HG03342 (cell line): ENCODE results near the gene CROCC2.

Experiments
- ATAC-seq: cut with Tn5 transposase; IDR thresholded peaks from one replicate; pipeline ENCODE4 v1.9.1; 2021; ENCODE audit warnings: mild to moderate bottlenecking, moderate library complexity; ENCODE audit not compliant: unreplicated experiment

The CROCC2 gene

GRCh38 chr2:240919786-240920782 lies 13.9 kb downstream of the CROCC2 start:
- no peak for ATAC-seq

- no peak for ATAC-seq
Measured at GRCh38 chr2:240920783-240921231, 14.7 kb downstream of the CROCC2 start.

- no peak for ATAC-seq
Measured at GRCh38 chr2:240921311-240921994, 15.3 kb downstream of the CROCC2 start.

- no peak for ATAC-seq
Measured at GRCh38 chr2:240921995-240922244, 15.8 kb downstream of the CROCC2 start.

GRCh38 chr2:240922245-240922981 lies 16.3 kb downstream of the CROCC2 start:
- ATAC-seq, result no peak

GRCh38 chr2:240922982-240923537 lies 16.9 kb downstream of the CROCC2 start:
- ATAC-seq, result no peak

GRCh38 chr2:240925191-240925567 lies 19.0 kb downstream of the CROCC2 start:
- ATAC-seq, result no peak

GRCh38 chr2:240925568-240926515 lies 19.7 kb downstream of the CROCC2 start:
- ATAC-seq, result no peak

GRCh38 chr2:240926516-240927389 lies 20.6 kb downstream of the CROCC2 start:
- ATAC-seq, result no peak

GRCh38 chr2:240927390-240927781 lies 21.2 kb downstream of the CROCC2 start:
- ATAC-seq, result no peak

GRCh38 chr2:240928476-240929363 lies 22.6 kb downstream of the CROCC2 start:
- ATAC-seq, result no peak

- ATAC-seq, result no peak
Measured at GRCh38 chr2:240929364-240930095, 23.4 kb downstream of the CROCC2 start.

- ATAC-seq, result no peak
Measured at GRCh38 chr2:240930096-240930630, 24.0 kb downstream of the CROCC2 start.

GRCh38 chr2:240930631-240931318 lies 24.6 kb downstream of the CROCC2 start:
- ATAC-seq, result no peak

- ATAC-seq, result no peak
Measured at GRCh38 chr2:240931319-240931949, 25.3 kb downstream of the CROCC2 start.
